Kidney tubule cell (primary cell): Measurements from ENCODE around the gene TSR3.

Experiments
- DNase-seq: peaks from one replicate; pipeline ENCODE4 v3.0.0-alpha.2; 2018; ENCODE audit warnings: low spot score

The TSR3 gene

DNA sequence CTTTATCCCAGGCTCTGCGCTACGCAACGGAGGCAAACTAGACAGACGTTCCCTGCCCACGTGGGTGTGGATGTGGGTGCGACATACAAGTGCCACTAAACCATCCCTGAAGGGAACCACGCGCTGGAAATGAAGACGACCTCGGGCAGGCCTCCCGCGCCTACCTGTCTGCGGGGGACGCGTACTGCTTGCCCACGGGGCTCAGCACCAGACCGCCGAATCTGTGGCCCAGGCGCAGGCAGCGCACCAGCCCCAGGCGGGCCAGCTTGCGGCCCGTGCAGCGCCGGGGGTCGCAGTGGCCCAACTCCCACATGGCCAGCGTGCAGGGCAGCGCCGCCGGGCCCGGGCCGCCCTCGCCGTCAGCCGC lies 480 bp downstream of the TSR3 start:
- DNase-seq, result no peak

GRCh38 chr16:1350691-1351090 lies 987 bp downstream of the TSR3 start:
- no peak for DNase-seq

GRCh38 chr16:1349951-1350350 lies 1.7 kb downstream of the TSR3 start:
- no peak for DNase-seq

- DNase-seq, result no peak
Observed at GRCh38 chr16:1349351-1349750, 2.3 kb downstream of the TSR3 start.

GRCh38 chr16:1348926-1349325 lies 2.8 kb downstream of the TSR3 start:
- no peak for DNase-seq

GRCh38 chr16:1348441-1348840 lies 3.2 kb downstream of the TSR3 start:
- no peak for DNase-seq

GRCh38 chr16:1347962-1348361 lies 3.7 kb downstream of the TSR3 start:
- DNase-seq, result no peak

GRCh38 chr16:1347286-1347855 lies 4.3 kb downstream of the TSR3 start:
- DNase-seq, result no peak

- no peak for DNase-seq
Observed at GRCh38 chr16:1346422-1347285, 5.0 kb downstream of the TSR3 start.

DNA sequence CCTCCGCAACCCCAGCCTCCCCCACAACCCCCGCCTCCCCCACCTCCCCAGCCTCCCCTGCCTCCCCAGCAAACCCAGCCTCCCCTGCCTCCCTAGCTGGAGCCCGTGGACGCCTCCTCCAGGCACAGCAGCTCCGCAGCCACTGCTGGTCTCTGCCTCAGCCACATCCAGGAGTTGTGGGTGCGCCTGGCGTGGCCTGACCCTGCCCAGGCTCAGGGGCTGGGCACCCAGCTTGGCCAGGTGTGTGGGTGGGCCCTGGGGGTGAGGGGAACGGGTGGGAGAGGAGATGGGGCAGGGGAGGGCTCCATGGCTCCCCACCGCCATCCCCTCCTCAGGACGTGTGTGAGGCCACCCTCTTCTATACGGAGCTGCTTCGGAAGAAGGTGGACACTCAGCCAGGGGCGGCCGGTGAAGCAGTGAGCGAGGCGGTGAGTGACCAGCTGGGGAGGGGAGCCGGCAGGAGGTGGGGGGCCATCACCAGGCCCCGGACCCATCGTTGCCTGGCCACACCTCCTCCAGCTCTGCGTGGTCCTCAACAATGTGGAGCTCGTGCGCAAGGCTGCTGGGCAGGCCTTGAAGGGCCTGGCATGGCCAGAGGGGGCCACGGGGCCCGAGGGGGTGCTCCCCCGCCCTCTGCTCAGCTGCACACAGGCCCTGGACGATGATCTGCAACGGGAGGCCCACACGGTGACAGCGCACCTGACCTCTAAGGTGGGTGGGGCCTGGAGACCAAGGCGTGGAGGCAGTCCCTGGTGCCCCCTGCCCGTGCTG lies 5.8 kb downstream of the TSR3 start:
- DNase-seq, result no peak

DNA sequence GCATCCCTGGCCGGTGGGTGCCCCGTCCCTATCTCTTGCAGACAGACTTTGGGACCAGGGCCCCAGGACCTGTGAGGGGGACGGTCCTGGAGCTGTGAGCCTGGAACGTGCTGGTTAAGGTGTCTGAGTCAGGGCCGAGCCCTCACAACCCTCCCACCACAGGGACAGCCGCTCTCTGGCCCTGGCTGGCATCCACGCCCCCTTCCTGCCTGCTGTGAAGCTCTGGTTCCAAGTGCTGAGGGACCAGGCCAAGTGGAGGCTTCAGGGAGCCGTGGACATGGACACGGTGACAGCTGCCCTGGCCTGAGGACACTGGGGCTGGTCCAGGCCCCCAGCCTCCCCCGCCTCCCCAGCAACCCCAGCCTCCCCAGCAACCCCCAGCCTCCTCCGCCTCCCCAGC lies 6.6 kb downstream of the TSR3 start:
- DNase-seq, result no peak

DNA sequence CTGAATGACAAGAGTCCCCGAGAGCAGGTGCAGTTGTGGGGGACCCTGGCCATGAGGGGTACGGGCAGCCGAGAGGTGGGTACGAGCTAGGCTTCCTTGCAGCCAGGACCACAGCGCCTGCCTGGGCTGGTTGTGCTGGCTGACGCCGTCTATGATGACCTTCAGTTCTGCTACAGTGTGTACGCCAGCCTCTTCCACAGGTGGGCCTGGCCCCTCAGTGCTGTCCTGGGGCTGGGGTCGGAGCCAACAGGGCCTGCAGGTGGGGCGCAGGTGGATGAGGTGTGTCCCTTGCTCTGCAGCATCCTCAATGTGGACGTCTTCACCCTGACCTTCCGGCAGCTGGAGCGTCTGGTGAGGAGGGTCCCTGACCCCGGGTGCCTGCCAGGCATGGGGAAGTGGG lies 7.2 kb downstream of the TSR3 start:
- no peak for DNase-seq

GRCh38 chr16:1343428-1344242 lies 8.0 kb downstream of the TSR3 start:
- DNase-seq, result no peak

GRCh38 chr16:1342526-1343427 lies 8.9 kb downstream of the TSR3 start:
- peak; percentile 98 for DNase-seq

GRCh38 chr16:1341495-1342420 lies 9.9 kb downstream of the TSR3 start:
- no peak for DNase-seq

GRCh38 chr16:1340730-1341494 lies 10.8 kb downstream of the TSR3 start:
- no peak for DNase-seq

- no peak for DNase-seq
Observed at GRCh38 chr16:1338855-1339675, 12.6 kb downstream of the TSR3 start.

DNA sequence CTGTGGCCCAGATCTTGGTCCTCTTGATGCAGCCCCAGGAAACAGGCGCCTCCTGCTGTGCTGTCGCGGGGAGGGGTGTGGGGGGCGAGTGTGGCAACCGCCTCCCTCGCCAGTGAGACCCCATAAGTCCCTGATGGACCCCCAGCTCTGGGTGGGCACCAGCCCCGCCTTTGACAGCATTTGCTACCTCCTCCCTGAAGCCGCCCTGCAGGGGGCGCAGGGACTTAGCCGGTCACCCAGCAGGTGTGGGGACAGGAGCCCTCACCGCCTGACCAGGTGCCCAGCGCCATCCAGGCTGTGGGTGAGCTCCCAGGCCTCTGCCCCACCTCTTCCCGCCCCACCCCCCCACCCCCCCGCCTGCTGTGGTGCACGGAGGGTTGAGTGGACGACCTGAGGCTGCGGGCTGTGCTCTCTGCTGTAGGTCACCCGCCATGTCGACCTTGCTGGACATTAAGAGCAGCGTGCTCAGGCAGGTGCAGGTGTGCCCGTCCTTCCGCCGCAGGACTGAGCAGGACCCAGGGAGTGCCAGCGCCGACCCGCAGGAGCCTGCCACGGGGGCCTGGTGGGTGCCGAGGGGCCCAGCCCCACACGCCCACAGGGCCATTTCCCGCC lies 13.5 kb downstream of the TSR3 start:
- DNase-seq, result peak; percentile 58
